Neural progenitor cell (in vitro differentiated cells): ENCODE measurements around the gene PANX1. TPM values are rescaled to one million over a fixed set of nuclear protein-coding genes. Genes with fewer than 3 reads are reported as not detected.
A peak's percentile ranks its signal among the peaks of the same experiment; 100 is the strongest.

ENCODE experiments used
- DNase-seq: peaks from one replicate; pipeline ENCODE4 v3.0.0-alpha.2; 2016; ENCODE audit warnings: low spot score
- H2AFZ ChIP-seq: fragments of 200-600 bp; sonication (generic); replicated peaks from 2 replicates; pipeline ENCODE4 v1.6.1; 2016; ENCODE audit warnings: antibody characterized with exemption
- H3F3A ChIP-seq: fragments of 200-600 bp; sonication (generic); 2 replicates; pipeline ENCODE4 v1.6.1; 2016; ENCODE audit warnings: antibody characterized with exemption, low read depth
- H3K27ac ChIP-seq: fragments of 200-600 bp; sonication (generic); 2 replicates; pipeline ENCODE4 v1.5.1; 2016; ENCODE audit warnings: mild to moderate bottlenecking
- H3K27me3 ChIP-seq: fragments of 200-600 bp; sonication (generic); 2 replicates; pipeline ENCODE4 v1.6.1; 2016; ENCODE audit warnings: mild to moderate bottlenecking, moderate library complexity
- H3K36me3 ChIP-seq: fragments of 200-600 bp; sonication (generic); 2 replicates; pipeline ENCODE4 v1.5.1; 2016
- H3K4me1 ChIP-seq: fragments of 200-600 bp; sonication (generic); 2 replicates; pipeline ENCODE4 v1.6.1; 2016; ENCODE audit warnings: mixed run types
- H3K4me2 ChIP-seq: fragments of 200-600 bp; sonication (generic); 2 replicates; pipeline ENCODE4 v1.6.1; 2016
- H3K4me3 ChIP-seq: fragments of 200-600 bp; sonication (generic); 2 replicates; pipeline ENCODE4 v1.5.1; 2016
- H3K79me2 ChIP-seq: fragments of 200-600 bp; sonication (generic); 2 replicates; pipeline ENCODE4 v1.6.1; 2016; ENCODE audit warnings: low read depth
- H3K9ac ChIP-seq: fragments of 200-600 bp; sonication (generic); 2 replicates; pipeline ENCODE4 v1.6.1; 2016
- H3K9me3 ChIP-seq: fragments of 200-600 bp; sonication (generic); 2 replicates; pipeline ENCODE4 v1.5.1; 2016; ENCODE audit warnings: low read depth
- H4K20me1 ChIP-seq: fragments of 200-600 bp; sonication (generic); 2 replicates; pipeline ENCODE4 v1.6.1; 2016; ENCODE audit warnings: low read depth
- H3K27ac Mint-ChIP-seq: 3 replicates; pipeline ENCODE4 v1.8.0; 2021; ENCODE audit warnings: mixed read lengths
- H3K27me3 Mint-ChIP-seq: 2 replicates; pipeline ENCODE4 v1.8.0; 2022; ENCODE audit warnings: low read depth, mild to moderate bottlenecking, inconsistent platforms, moderate library complexity, mixed read lengths; ENCODE audit not compliant: insufficient read depth
- H3K36me3 Mint-ChIP-seq: 3 replicates; pipeline ENCODE4 v1.8.0; 2021; ENCODE audit warnings: mixed read lengths
- H3K4me1 Mint-ChIP-seq: 3 replicates; pipeline ENCODE4 v1.8.0; 2021; ENCODE audit warnings: mixed read lengths
- H3K4me3 Mint-ChIP-seq: 3 replicates; pipeline ENCODE4 v1.8.0; 2021; ENCODE audit warnings: mild to moderate bottlenecking, moderate library complexity, mixed read lengths
- H3K9me3 Mint-ChIP-seq: 3 replicates; pipeline ENCODE4 v1.8.0; 2020; ENCODE audit warnings: mixed read lengths
- EZH2 ChIP-seq: fragments of 200-600 bp; sonication (generic); IDR thresholded peaks from 2 replicates; pipeline ENCODE4 v1.6.1; 2017; ENCODE audit warnings: antibody characterized with exemption, mild to moderate bottlenecking, moderate library complexity
- EZH2phosphoT487 ChIP-seq: fragments of 200-600 bp; sonication (generic); IDR thresholded peaks from 2 replicates; pipeline ENCODE4 v1.6.1; 2017; ENCODE audit warnings: antibody characterized with exemption
- total RNA-seq: library from RNA; depleted of rRNA; stranded (reverse); fragments of >200 nt; gene quantifications from 2 replicates; pipeline ENCODE4 v1.2.3, GENCODE V29; 2015; ENCODE audit warnings: low replicate concordance
- TF ChIP-seq, protein P1 (sequence below): fragments of 200-600 bp; sonication (generic); IDR thresholded peaks from 2 replicates; pipeline ENCODE4 v1.5.1; 2017; ENCODE audit warnings: antibody characterized with exemption, mild to moderate bottlenecking

The PANX1 gene
- total RNA-seq, 1 donor from 2014 or later: 26.4 TPM

DNA sequence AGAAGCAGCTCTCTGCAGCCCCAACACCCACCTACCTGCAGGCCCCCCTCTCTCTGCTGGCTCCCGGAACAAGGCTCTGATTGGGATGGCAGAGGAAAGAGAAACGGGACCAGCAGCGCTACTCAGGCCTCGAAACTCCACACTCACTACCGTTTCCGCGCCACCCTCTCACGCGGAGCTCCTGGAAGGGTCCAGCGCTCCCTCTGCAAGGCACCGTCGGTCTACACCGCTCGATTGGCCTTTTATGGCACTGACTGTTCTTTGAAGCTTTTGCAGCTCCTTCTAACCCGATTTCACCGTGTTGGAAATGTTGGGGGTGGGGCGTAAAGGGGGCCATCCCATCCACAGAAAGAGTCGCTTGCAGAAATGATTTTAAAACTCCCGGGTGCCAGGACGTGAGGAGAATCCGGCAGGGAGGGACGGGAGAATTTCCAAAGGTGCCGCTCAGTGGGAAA lies 323 bp upstream of the PANX1 start:
- no peak for DNase-seq
- peak overlapping the region; percentile 94 for H3K4me3 Mint-ChIP-seq
- peaks cover 12% of the 10 kb centered on the region for H3K27me3 Mint-ChIP-seq
- Histone ChIP-seq H3K27ac (peak overlapping the region; percentile 67), H3K4me2 (peak overlapping the region; percentile 81), H3K4me3 (peak overlapping the region; percentile 65), H2AFZ (peak overlapping the region; percentile 71), H3F3A (no peaks in the 10 kb centered on the region), H3K36me3 (no peaks in the 10 kb centered on the region), H3K4me1 (peaks cover 20% of the 10 kb centered on the region), H4K20me1 (peaks cover 39% of the 10 kb centered on the region), H3K79me2 (peaks cover 63% of the 10 kb centered on the region), H3K9me3 (no peaks in the 10 kb centered on the region), H3K27me3 (no peaks in the 10 kb centered on the region), H3K9ac (peak overlapping the region; percentile 66)
- peak overlapping the region; percentile 98 for H3K27ac Mint-ChIP-seq
- peaks cover 7% of the 10 kb centered on the region for H3K9me3 Mint-ChIP-seq
- no peaks in the 10 kb centered on the region for H3K36me3 Mint-ChIP-seq
- peaks cover 17% of the 10 kb centered on the region for H3K4me1 Mint-ChIP-seq
- TF ChIP-seq EZH2 (no peak), EZH2phosphoT487 (no peak)
- TF ChIP-seq, protein P1, sequence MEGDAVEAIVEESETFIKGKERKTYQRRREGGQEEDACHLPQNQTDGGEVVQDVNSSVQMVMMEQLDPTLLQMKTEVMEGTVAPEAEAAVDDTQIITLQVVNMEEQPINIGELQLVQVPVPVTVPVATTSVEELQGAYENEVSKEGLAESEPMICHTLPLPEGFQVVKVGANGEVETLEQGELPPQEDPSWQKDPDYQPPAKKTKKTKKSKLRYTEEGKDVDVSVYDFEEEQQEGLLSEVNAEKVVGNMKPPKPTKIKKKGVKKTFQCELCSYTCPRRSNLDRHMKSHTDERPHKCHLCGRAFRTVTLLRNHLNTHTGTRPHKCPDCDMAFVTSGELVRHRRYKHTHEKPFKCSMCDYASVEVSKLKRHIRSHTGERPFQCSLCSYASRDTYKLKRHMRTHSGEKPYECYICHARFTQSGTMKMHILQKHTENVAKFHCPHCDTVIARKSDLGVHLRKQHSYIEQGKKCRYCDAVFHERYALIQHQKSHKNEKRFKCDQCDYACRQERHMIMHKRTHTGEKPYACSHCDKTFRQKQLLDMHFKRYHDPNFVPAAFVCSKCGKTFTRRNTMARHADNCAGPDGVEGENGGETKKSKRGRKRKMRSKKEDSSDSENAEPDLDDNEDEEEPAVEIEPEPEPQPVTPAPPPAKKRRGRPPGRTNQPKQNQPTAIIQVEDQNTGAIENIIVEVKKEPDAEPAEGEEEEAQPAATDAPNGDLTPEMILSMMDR: no peak

- H3K4me1 Mint-ChIP-seq: peaks cover 20% of the 10 kb centered on the region
- no peaks in the 10 kb centered on the region for H3F3A ChIP-seq
- no peaks in the 10 kb centered on the region for H3K9me3 Mint-ChIP-seq
- H3K4me3 ChIP-seq: peak overlapping the region; percentile 65
- H3K36me3 ChIP-seq: no peaks in the 10 kb centered on the region
- no peak overlapping the region for H3K27ac ChIP-seq
- H3K27ac Mint-ChIP-seq: no peak overlapping the region
- H3K4me2 ChIP-seq: peak overlapping the region; percentile 81
- no peaks in the 10 kb centered on the region for H3K36me3 Mint-ChIP-seq
- H3K27me3 Mint-ChIP-seq: peaks cover 10% of the 10 kb centered on the region
- H3K27me3 ChIP-seq: no peaks in the 10 kb centered on the region
- H3K9ac ChIP-seq: peak overlapping the region; percentile 66
- peak overlapping the region; percentile 71 for H2AFZ ChIP-seq
- H3K79me2 ChIP-seq: peaks cover 77% of the 10 kb centered on the region
- DNase-seq: peak; percentile 69
- TF ChIP-seq EZH2: no peak
- no peak for TF ChIP-seq EZH2phosphoT487
- TF ChIP-seq, protein P1: no peak
- H3K4me3 Mint-ChIP-seq: no peak overlapping the region
- peaks cover 52% of the 10 kb centered on the region for H4K20me1 ChIP-seq
- no peaks in the 10 kb centered on the region for H3K9me3 ChIP-seq
- H3K4me1 ChIP-seq: peaks cover 20% of the 10 kb centered on the region
Observed at GRCh38 chr11:94129512-94130297, 1.1 kb downstream of the PANX1 start.

- Histone ChIP-seq H3K27ac (no peak overlapping the region), H3K27me3 (no peaks in the 10 kb centered on the region), H3K4me3 (peak overlapping the region; percentile 65), H3K36me3 (no peaks in the 10 kb centered on the region), H3K4me2 (peak overlapping the region; percentile 81), H3K9me3 (no peaks in the 10 kb centered on the region), H4K20me1 (peaks cover 55% of the 10 kb centered on the region), H2AFZ (no peak overlapping the region), H3K9ac (no peak overlapping the region), H3K4me1 (peaks cover 20% of the 10 kb centered on the region), H3K79me2 (peaks cover 84% of the 10 kb centered on the region), H3F3A (no peaks in the 10 kb centered on the region)
- Mint-ChIP-seq H3K9me3 (no peaks in the 10 kb centered on the region), H3K27ac (no peak overlapping the region), H3K4me1 (peaks cover 20% of the 10 kb centered on the region), H3K27me3 (peaks cover 10% of the 10 kb centered on the region), H3K4me3 (no peak overlapping the region), H3K36me3 (no peaks in the 10 kb centered on the region)
- no peak for DNase-seq
- TF ChIP-seq, protein P1: no peak
Observed at GRCh38 chr11:94130298-94131046, 1.8 kb downstream of the PANX1 start.
